ENCODE results near the gene FSTL5.

The FSTL5 gene

GRCh38 chr4:161573836-161574235 is 590.0 kb downstream of the FSTL5 start:
- H3K9me3 ChIP-seq (ENCODE audit: control insufficient read depth, insufficient read depth, low read length) = no peaks in the 10 kb centered on the region
- no peaks in the 10 kb centered on the region for H3K4me1 ChIP-seq (ENCODE audit: control insufficient read depth, low read length)
- no peak overlapping the region for H3K4me3 ChIP-seq (ENCODE audit: low read length)
- H3F3A ChIP-seq (ENCODE audit: control insufficient read depth, insufficient read depth) = no peaks in the 10 kb centered on the region
- H3K36me3 ChIP-seq (ENCODE audit: control insufficient read depth, low read length) = no peaks in the 10 kb centered on the region
- TF ChIP-seq CTCF (IDR thresholded peaks at IDR 0.05; ENCODE audit: low read depth, low read length, poor library complexity, severe bottlenecking) (no peak), EZH2phosphoT487 (IDR thresholded peaks at IDR 0.05; ENCODE audit: borderline replicate concordance, low read length) (no peak)
- no peaks in the 10 kb centered on the region for H3K79me2 ChIP-seq (ENCODE audit: control insufficient read depth, low read length)
- no peaks in the 10 kb centered on the region for H3K9me2 ChIP-seq (replicated peaks; ENCODE audit: control insufficient read depth, low read length)
- H3K4me2 ChIP-seq (ENCODE audit: low read length) = no peak overlapping the region
- no peaks in the 10 kb centered on the region for H3K27me3 ChIP-seq (ENCODE audit: control insufficient read depth, low read length)
- no peaks in the 10 kb centered on the region for H4K20me1 ChIP-seq (ENCODE audit: control insufficient read depth, insufficient read depth, low read depth, low read length)
- no peak overlapping the region for H3K27ac ChIP-seq (ENCODE audit: low read depth, low read length)

GRCh38 chr4:161564230-161564834 is 599.5 kb downstream of the FSTL5 start:
- H4K20me1 ChIP-seq (ENCODE audit: control insufficient read depth, insufficient read depth, low read depth, low read length) = no peaks in the 10 kb centered on the region
- no peaks in the 10 kb centered on the region for H3F3A ChIP-seq (ENCODE audit: control insufficient read depth, insufficient read depth)
- no peaks in the 10 kb centered on the region for H3K27me3 ChIP-seq (ENCODE audit: control insufficient read depth, low read length)
- H3K36me3 ChIP-seq (ENCODE audit: control insufficient read depth, low read length) = no peaks in the 10 kb centered on the region
- no peak overlapping the region for H3K4me2 ChIP-seq (ENCODE audit: low read length)
- H3K4me3 ChIP-seq (ENCODE audit: low read length) = no peak overlapping the region
- no peaks in the 10 kb centered on the region for H3K4me1 ChIP-seq (ENCODE audit: control insufficient read depth, low read length)
- H3K79me2 ChIP-seq (ENCODE audit: control insufficient read depth, low read length) = no peaks in the 10 kb centered on the region
- no peak overlapping the region for H3K27ac ChIP-seq (ENCODE audit: low read depth, low read length)
- H3K9me2 ChIP-seq (replicated peaks; ENCODE audit: control insufficient read depth, low read length) = no peaks in the 10 kb centered on the region
- TF ChIP-seq CTCF (IDR thresholded peaks at IDR 0.05; ENCODE audit: low read depth, low read length, poor library complexity, severe bottlenecking) (no peak), EZH2phosphoT487 (IDR thresholded peaks at IDR 0.05; ENCODE audit: borderline replicate concordance, low read length) (no peak)
- no peaks in the 10 kb centered on the region for H3K9me3 ChIP-seq (ENCODE audit: control insufficient read depth, insufficient read depth, low read length)

GRCh38 chr4:161555689-161556660 is 607.8 kb downstream of the FSTL5 start:
- H3K9me3 ChIP-seq (ENCODE audit: control insufficient read depth, insufficient read depth, low read length) = no peaks in the 10 kb centered on the region
- no peak for TF ChIP-seq EZH2phosphoT487 (IDR thresholded peaks at IDR 0.05; ENCODE audit: borderline replicate concordance, low read length)
- no peaks in the 10 kb centered on the region for H4K20me1 ChIP-seq (ENCODE audit: control insufficient read depth, insufficient read depth, low read depth, low read length)
- H3K27ac ChIP-seq (ENCODE audit: low read depth, low read length) = no peak overlapping the region
- no peaks in the 10 kb centered on the region for H3K9me2 ChIP-seq (replicated peaks; ENCODE audit: control insufficient read depth, low read length)
- no peaks in the 10 kb centered on the region for H3F3A ChIP-seq (ENCODE audit: control insufficient read depth, insufficient read depth)
- no peak overlapping the region for H3K4me2 ChIP-seq (ENCODE audit: low read length)
- no peaks in the 10 kb centered on the region for H3K4me1 ChIP-seq (ENCODE audit: control insufficient read depth, low read length)
- no peaks in the 10 kb centered on the region for H3K79me2 ChIP-seq (ENCODE audit: control insufficient read depth, low read length)
- no peak overlapping the region for H3K4me3 ChIP-seq (ENCODE audit: low read length)
- H3K27me3 ChIP-seq (ENCODE audit: control insufficient read depth, low read length) = no peaks in the 10 kb centered on the region
- H3K36me3 ChIP-seq (ENCODE audit: control insufficient read depth, low read length) = no peaks in the 10 kb centered on the region

All from DOHH2 (cell line).